Measurements from ENCODE around the gene MYRIP.

MYRIP gene

DNA sequence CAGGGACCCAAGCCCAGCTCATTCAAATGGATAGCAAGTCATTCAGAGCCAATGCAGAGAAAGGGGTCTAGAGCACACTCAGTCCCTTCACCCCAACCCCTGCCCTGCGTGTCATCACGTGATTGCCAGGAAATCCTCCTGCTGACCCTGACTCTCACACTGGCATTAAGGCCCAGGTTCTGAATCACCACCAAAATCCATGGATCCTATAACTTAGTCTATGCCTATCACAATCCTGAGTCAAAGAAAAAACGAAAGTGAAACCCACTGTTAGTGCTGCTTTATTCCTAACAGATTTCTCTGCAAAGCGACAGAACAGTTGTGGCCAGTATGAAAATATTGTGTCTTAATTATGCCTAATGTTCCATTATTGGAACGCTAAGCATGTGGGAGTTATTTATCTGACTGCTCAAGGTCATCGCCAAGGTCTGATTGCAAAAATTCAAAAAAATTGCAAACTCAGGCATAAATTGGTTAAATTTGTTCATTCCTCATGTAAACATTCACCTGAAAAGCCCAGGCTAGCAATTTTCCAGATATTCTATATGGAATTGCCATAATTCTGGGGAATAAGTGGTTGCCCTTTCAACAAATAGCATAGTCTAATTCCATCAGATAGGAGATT, 391.4 kb downstream of the MYRIP start:
- DNase-seq: no peak

DNA sequence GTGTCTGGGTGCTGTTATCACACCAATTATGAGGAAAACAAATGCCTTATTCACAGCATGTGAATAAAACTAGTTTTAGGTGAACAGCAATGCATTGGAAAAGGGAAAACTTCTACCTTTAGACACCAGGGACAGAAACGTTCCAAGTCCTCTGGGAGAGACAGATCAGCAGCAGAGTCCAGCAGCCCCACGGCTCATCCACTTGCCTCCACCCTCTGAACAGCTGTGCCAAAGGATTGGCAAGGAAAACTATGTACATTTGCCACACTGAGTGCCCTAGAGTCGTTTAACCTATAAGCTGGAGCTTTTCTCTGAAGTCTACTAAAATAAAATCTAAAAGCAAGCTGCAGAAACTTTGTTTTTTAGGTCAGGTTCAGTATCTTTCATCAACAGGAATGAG, 392.4 kb downstream of the MYRIP start:
- no peak for DNase-seq

DNA sequence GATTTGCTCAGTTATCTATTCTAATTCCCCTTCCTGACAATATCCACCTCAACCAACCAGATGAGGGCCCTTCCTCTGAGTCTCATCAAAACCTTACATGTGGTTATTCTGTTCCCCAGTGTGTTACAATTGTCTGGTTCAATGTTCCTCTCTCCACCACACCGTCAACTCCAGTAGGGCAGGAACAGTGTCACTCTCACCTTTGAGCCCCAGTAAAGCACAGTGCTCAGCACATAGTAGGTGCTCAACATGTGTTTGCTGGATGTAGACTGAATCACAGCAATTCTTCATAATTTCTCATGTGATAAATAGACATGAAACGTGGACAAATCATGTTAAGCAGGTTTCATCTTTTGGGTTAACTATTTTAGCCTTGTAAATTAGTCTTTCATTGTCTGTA, 397.1 kb downstream of the MYRIP start:
- DNase-seq: no peak

DNA sequence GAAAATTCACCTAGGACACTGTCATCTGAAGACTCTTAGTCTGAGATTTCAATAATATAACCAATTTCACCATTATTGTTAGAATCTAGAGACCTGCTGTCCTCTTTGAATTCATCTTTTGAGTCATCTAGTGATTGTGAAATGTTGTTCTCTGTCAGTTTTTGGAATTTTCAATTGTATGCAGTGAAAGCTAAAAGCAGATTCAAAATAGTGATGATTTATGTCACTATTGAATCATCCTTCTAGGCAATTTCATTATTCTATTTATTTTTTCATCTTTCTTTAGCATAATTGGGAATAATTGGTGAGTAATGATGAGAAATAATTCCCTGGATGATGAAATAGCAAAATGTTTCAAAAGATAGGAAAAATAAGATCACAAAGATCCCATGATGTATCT, 398.4 kb downstream of the MYRIP start:
- no peak for DNase-seq

DNA sequence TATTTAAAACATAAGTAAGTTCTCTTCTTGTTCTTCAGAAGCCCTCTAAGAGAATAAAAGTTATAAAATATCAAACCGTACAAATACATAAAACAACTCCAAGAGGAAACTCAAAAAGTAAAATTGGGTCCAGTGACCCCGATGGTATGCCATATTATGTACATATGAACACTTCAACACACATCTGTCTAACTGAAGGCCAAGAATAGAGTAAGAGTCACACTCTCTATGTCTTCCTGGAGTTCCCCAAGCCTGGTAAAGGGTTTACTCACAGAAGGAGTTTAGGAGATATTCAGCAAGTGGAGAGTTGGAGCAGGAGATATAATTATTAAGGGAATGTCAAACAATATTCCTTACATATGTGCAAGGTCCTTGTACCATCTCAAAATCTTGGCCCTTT, 398.8 kb downstream of the MYRIP start:
- DNase-seq: no peak

DNA sequence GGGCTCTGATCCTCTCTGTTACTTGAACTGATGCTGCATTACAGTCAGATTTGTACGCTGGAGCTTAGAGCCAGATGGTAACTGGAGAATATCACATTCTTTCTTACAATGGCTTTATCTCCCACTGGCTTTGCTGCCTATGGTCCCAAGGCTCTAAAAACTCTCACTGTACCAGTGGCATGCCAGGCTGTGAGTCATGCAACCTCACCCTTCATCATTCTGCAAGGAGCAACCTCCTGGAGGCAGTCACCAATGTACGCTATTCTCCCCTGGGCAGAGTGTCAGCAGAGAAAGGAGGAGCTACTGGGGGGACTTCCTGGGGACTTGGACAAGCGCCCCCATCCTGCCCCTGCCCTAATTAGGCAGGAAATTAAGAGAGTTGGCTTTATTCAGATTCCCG, 402.2 kb downstream of the MYRIP start:
- no peak for DNase-seq

DNA sequence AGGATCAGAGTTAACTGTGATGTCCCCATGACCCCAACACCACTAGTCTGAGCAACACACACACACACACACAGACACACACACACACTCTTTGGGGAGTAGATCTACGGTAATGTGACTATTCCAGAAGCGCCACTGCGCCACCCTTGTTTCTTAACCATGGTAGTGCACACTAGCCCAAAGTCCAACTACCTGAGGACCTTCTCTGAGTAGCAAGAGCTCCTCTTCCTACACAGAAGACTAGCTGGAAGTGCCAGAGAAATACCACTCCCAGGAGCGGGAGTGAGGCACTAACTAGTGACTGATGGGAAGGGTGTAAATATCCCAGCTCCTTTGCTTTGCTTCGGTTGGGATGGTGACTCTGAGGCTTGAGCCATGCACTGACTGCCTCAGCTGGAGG, 404.1 kb downstream of the MYRIP start:
- DNase-seq: no peak

DNA sequence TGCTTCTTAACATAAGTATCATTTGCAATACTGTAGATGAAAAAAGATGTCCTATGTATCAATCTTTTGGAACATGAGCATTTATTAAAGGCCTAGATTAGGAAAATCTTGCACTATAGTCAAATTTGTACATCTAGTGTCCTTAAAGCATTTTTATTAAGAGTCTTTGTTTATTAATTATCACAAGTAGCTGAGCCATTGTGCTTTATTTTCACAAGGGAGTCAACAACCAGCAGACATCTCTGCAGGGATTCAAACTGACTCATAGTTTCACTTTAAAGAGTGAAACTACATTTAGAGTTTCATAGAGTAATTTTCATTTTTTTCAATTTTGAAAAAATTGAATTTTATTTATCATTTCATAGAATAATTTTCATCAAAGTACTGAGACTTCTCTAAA, 405.6 kb downstream of the MYRIP start:
- no peak for DNase-seq

DNA sequence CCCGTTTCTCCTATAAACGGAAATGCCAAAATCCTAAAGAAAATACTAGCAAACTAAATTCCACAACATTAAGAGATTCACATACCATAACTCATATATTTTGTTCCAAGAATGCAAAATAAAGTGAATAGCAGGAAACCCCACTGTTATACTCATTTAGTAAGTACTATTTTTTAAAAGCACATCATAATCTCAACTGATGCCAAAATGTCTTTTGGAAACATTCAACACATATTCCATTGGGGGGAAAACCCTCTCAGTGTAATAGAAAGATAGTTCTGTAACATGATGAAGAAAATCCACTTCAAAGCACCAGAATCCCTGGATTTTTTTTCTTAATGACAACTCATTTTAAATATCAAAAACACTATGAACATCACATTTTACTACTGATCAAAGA, 407.1 kb downstream of the MYRIP start:
- DNase-seq: no peak

DNA sequence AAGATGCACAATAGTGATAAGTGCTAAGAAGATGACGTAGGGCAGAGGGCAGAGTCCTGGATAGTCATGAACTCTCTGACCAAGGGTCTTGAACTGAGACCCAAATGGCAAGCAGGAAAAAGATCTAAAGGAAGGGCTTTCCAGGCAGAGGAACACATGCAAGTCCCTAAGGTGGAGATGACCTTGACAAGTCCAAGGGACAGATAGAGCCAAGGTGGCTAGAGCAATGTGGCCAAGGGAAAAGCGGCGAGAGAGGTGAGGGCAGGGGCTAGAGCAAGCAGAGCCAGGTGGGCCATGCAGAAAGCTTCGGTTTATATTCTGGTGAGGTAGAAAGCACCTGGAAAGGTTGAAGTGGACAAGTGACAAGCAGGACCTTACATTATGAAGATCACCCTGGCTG, 414.4 kb downstream of the MYRIP start:
- no peak for DNase-seq

DNA sequence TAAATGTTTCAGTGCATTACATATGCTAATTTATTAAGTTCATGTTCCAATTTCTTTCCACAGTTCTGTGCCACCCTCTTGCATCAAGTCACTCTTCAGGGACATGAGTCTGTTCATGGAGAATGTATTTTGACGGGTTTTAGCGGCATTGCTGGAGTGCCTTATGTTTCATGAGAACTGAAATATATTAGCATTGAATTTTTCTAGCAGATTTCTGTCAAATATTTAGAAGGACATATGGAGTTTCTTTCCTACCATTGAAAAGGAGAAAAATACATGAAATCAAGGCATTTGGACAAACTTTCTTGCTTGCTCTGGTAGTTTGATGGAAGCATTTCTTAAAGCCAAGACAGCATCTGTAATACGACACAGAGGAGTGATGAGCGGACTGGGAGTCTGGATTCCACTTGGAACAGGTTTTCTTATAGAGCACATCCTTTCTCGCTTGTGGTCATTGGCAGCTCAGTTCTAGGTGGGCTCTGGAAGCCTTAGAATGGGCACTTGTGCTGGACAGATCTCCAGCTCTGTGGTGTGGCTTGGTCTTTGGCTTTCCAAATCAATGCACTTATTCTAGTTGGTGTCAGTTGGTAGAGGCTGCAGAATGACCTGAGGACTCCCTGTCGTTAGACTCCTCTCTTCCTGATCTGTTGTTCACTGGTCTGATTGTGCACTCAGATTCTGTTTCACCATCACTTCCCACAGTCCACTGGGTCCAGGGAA, 415.5 kb downstream of the MYRIP start:
- no peak for DNase-seq

DNA sequence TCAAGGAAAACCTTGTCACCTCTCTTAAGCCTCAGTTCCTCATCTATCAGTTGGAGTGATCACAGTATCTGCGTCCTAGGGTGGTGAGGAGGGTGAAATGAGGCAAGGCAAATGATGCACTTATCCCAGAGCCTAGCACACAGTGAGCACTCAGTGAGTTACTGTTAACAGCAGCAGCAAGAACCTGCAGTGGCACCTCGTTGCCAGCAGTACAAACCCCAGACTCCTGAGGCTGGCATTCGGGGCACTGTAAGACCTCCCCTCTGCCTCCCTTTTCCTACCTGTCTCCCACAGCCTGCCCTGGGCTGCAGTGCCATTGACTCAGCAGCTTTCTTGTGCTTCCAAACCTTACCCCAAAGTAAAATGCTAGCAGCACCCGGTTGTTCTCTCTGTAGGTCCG, 417.2 kb downstream of the MYRIP start:
- DNase-seq: no peak

DNA sequence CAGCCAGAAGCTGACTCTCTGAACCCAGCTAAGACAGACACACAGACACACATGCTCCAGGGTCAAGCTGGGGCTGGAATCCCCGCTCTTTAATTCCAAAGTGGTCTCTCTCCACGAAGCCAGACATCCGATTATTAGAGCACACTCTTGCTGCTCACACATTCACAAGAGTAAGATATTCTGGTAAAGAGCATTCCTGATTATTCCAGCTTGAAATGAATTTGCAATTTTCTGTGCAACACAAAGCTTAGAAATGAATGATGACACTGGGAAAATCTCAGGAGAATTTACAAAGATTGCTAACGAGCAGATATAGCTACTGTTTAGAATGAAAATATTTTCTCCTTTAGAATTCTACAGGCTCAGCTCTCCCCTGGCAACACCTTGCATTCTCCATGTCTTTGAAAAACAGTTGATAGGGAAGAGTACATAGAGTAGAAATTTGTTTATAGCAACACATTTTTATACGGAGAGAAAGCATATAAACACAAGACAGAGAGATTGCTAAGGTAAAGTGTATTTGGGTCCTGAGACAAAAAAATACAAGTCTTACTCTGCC, 419.5 kb downstream of the MYRIP start:
- DNase-seq: no peak

DNA sequence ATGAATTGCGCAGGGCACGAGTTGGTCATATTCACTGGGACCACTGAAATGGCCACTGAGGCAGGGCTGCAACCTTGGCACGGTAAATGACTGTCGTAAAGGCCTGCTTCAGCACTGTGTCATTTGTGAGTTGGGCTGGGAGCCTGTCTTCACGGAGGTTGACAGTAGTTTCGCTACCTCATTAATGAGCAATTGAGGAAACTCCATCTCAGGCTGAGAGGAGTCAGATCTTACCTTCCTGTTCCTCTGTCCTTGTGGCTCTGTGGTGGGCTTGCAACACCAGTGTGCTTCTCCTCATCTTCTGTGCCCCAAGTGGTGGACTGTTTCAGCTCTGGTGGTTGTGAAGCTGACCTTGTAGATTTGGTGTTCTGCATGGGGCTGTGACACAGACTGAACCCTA, 420.0 kb downstream of the MYRIP start:
- DNase-seq: no peak

DNA sequence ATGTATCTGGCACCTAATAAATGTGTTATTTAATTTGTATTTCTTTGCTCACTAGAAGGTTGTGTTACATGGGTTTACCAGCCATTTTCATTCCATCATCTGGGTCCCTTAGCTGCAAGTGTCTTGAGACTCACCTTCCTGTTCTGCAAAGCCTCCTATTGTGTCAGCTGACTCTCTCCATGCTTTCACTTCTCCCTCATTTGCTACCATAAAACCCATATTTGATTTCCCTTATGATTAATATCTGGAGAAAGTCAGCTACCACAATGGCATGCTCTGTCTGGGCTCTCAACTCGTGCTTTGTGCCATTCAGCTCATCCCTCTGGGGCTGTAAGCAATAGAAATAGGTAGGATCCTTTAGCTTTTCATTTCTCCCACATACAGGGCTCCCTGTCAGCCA, 420.6 kb downstream of the MYRIP start:
- DNase-seq: no peak

DNA sequence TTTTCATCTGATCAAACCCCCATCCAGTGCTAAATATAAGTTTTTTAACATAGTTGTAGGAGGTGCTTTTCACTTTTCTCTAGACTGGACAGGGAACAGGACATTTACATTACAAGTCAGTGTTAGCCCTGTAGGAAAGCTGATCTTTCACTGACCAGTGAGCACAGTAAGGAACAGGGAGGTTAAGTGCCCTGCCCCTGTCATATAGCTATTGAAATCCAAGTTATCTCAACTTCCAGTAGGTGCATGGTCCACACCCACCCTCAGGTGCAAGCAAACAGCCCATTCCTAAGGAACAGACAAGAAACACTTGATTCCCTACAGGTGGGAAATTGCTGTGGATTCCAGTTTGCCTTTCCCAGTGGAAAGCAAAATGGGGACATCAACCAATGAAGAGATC, 421.0 kb downstream of the MYRIP start:
- DNase-seq: no peak

DNA sequence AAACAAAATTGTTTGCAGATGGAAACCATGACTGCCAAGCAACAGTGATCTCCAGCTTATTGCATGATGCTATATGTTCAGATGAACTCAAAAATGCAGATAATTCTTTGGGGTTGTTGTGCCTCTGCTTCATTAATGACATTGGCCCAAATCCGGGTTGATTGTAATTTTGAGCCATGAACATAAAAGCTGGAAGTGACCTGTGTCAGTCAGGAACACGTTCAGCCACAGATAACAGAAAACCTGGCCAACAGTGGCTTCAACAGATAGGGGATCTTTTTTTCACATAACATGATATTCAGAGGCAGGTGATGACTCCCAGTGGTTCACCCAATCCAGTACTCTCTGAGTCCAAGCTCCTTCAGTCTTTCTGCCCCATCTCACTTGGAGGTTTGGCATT, 423.2 kb downstream of the MYRIP start:
- DNase-seq: no peak

DNA sequence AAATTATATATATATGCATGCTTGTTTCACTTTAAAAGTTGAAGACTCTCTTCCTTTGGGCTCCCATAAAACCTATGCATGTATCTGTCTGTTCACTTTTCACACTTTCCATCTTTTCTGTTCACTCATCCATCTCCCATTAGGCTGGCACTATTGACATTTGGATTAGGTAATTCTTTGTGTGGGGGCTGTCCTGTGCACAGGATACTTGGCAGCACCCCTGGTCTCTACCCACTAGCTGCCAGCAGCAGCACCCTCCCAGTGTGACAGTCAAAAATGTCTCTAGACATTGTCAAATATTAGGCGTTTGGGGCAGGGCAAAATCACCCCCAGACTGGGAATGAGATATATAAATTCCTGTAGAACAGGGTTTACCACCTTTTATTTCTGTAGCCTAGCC, 427.8 kb downstream of the MYRIP start:
- DNase-seq: no peak

DNA sequence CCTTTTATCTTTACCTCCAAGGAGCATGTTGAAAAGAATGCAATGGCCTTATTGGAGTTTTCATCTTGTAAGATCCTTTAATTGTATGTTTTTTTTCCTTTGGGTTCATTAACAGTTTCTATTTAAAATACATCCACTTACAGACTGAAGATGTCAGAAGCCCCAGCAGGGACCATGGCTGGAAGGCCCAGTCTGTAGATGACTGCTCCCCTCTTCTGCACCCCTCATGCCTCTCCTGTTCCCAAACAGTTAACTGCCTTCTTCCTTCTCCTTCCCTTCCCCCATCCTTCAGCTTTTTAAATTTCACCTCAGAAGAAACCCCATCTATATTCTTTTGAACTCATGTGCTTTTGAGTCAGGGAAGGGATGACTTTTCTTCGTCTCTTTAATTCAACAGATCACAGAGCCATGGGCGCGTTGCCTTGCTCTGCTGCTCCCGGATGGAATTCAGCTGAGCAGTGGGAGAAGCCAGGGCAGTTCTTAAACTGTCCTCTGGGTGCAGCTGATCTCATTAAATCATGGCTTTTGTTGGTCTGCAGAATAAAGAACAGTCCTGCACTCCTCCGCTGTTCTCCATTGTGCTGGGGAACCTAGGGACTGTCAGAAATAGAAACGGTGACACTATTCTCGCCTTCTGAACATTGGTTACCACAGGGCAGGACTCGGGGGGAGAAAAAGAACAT, 428.6 kb downstream of the MYRIP start:
- DNase-seq: no peak

DNA sequence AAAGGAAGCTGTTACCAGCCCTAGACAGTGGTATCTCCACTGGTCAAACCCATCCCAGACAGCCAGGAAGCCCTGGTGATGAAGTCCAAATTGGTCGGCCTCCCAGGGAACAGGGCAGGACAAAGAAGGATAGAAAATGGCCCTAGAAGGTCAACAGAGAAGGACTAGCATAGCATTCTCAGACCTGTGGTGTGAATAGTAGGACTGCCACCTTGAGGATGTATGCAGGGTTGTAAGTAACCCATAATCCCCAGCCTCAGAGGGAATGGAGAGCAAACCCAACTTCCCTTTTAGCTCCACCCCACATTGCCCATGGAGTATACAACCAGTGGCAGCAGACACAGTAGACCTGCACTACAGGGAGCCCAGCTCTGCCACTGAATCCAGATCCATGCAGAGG, 431.5 kb downstream of the MYRIP start:
- no peak for DNase-seq

DNA sequence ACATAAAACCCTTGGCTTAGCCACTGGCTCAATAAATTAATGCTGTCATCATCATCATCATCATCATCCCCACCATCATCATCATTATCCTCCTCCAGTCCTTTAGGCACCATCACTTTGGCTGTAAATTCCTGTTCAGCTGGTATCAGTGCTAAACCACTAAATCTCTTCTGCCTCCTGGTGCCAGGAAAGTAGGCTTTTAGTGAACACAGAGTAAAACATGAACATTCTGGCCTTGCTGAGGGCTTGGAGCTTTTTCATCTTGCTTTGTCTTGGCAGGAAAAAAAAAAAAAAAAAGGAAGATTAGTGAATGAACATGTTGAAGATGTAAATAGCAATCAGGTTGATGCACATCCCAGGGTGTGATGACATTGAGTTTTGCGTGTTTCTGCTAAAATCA, 432.8 kb downstream of the MYRIP start:
- DNase-seq: no peak

DNA sequence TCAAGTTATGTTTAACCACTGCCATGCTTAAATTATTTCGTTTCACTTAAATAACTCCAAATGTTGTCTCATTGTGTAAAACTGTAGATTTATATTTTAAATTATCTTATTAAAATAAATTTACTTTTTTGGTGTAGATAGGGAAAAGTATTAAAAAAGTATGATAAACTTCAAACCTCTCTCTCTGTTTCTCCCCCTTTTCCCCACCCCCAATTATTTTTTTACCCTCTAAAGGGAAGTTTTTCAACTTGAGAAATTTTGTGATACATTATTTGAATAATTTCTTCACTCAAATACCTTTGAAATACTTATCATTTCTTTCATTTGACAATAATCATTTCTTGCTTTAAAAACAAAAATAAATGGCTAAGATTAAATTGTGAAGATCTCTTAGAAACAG, 433.2 kb downstream of the MYRIP start:
- no peak for DNase-seq

DNA sequence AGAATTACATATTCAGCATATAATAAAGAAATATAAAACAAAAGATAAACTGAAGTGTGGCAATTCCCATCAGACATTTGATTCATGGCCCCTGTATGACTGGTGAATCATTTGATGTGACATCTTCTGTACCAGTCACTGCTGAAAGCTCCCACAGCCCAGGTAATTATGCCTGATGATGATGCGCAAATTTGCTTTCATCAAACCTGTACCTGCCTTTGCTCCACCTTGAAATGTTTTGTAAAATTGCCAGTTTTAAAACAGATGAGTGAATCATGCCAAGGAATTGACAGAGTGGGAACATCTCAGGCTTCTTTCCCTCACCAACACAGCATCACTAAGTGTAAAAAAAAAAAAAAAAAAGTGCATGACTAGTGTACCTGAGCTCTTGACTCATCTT, 433.6 kb downstream of the MYRIP start:
- no peak for DNase-seq

DNA sequence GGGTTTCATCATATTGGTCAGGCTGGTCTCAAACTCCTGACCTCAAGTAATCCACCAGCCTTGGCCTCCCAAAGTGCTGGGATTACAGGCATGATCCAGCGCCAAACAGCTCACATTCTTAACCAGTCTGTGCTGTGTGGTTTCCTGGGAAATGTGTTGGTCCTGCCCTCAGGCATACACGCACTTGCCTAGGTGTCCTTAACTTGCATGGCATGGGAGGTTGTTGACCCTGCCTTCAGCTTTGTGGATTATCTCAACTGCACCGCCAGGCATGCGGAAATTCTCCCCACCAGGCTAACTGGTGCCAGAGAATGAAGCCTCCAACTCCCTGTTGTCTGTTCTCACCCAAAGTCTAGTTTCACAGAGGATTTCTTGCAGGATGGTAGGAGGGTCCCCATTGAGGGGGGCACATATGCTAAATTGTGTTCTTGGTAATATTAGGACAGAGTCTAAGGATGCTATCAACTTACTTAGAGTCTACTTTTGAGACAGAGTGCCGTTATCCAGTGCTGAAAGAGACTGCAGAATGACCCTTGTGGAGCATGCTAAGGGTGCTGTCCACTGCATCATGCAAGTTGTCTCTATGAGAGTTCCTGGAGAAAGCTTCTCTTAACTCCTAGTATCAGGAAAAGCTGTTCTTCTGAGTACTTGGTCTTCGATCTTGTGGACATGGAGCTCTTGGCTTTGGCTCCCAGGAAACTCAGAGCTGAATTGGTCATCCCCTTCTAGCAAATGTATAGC, 438.5 kb downstream of the MYRIP start:
- DNase-seq: no peak

Measured in activated CD4-positive, alpha-beta T cell treated with anti-CD3 and anti-CD28 coated beads, Interleukin-2, amount 50 U/mL, for 16 hours (primary cell).